SJCRH30 (cell line): Measurements from ENCODE around the gene SLC2A6. TPM values are rescaled to one million over a fixed set of nuclear protein-coding genes. Genes with fewer than 3 reads are reported as not detected.

Source experiments
- DNase-seq, 2 experiments: peaks; one replicate each; pipeline ENCODE4 v3.0.0-alpha.2; 2015 to 2020
- H3K27ac ChIP-seq: fragments of 250-450 bp; sonication (Bioruptor Pico); 2 replicates; pipeline ENCODE4 v1.5.1; 2020; ENCODE audit warnings: mild to moderate bottlenecking, moderate library complexity
- H3K27me3 ChIP-seq: fragments of 250-450 bp; sonication (Bioruptor Pico); 2 replicates; pipeline ENCODE4 v1.5.1; 2020; ENCODE audit warnings: mild to moderate bottlenecking, moderate library complexity
- H3K36me3 ChIP-seq: fragments of 250-450 bp; sonication (Bioruptor Pico); 2 replicates; pipeline ENCODE4 v1.5.1; 2020; ENCODE audit warnings: mild to moderate bottlenecking, moderate library complexity
- H3K4me1 ChIP-seq: fragments of 250-450 bp; sonication (Bioruptor Pico); 2 replicates; pipeline ENCODE4 v1.5.1; 2020; ENCODE audit warnings: mild to moderate bottlenecking, moderate library complexity
- H3K4me3 ChIP-seq: fragments of 250-450 bp; sonication (Bioruptor Pico); 2 replicates; pipeline ENCODE4 v1.5.1; 2020; ENCODE audit warnings: mild to moderate bottlenecking, moderate library complexity
- H3K9me3 ChIP-seq: fragments of 250-450 bp; sonication (Bioruptor Pico); replicated peaks from 2 replicates; pipeline ENCODE4 v1.5.1; 2020; ENCODE audit warnings: mild to moderate bottlenecking, moderate library complexity
- total RNA-seq: library from RNA; depleted of rRNA; stranded (reverse); fragments of >200 nt; shearing (Covaris generic); gene quantifications from 2 replicates; pipeline ENCODE4 v1.2.3, GENCODE V29; 2014

SLC2A6 gene
- total RNA-seq, 1 experiment from 2014 or later = 23.4 TPM

- H3K36me3 ChIP-seq = no peaks in the 10 kb centered on the region
- H3K4me3 ChIP-seq = no peak overlapping the region
- H3K27me3 ChIP-seq = peaks cover 28% of the 10 kb centered on the region
- DNase-seq = no peak
- H3K9me3 ChIP-seq = no peaks in the 10 kb centered on the region
- H3K4me1 ChIP-seq = no peaks in the 10 kb centered on the region
- no peak overlapping the region for H3K27ac ChIP-seq
Observed at GRCh38 chr9:133439337-133439736, 39.6 kb downstream of the SLC2A6 start.

- Histone ChIP-seq H3K4me3 (no peak overlapping the region), H3K27me3 (peaks cover 14% of the 10 kb centered on the region), H3K27ac (no peak overlapping the region), H3K36me3 (no peaks in the 10 kb centered on the region), H3K4me1 (no peaks in the 10 kb centered on the region), H3K9me3 (no peaks in the 10 kb centered on the region)
- no peak for DNase-seq
Observed at GRCh38 chr9:133437753-133438531, 41.0 kb downstream of the SLC2A6 start.

GRCh38 chr9:133436681-133437080, 42.2 kb downstream of the SLC2A6 start:
- no peak for DNase-seq
- Histone ChIP-seq H3K27me3 (peaks cover 1% of the 10 kb centered on the region; the same call in 1 of the 2 replicates), H3K36me3 (no peaks in the 10 kb centered on the region), H3K9me3 (no peaks in the 10 kb centered on the region), H3K27ac (no peak overlapping the region), H3K4me1 (no peaks in the 10 kb centered on the region), H3K4me3 (no peak overlapping the region)

GRCh38 chr9:133433351-133433843, 45.5 kb downstream of the SLC2A6 start:
- Histone ChIP-seq H3K27me3 (no peaks in the 10 kb centered on the region), H3K4me3 (no peak overlapping the region), H3K4me1 (no peaks in the 10 kb centered on the region), H3K9me3 (no peaks in the 10 kb centered on the region), H3K36me3 (no peaks in the 10 kb centered on the region), H3K27ac (no peak overlapping the region)
- DNase-seq = no peak

- Histone ChIP-seq H3K36me3 (no peaks in the 10 kb centered on the region), H3K9me3 (no peaks in the 10 kb centered on the region), H3K27ac (no peak overlapping the region), H3K4me3 (no peak overlapping the region), H3K27me3 (no peaks in the 10 kb centered on the region), H3K4me1 (no peaks in the 10 kb centered on the region)
- no peak for DNase-seq
Observed at GRCh38 chr9:133430244-133430643, 48.7 kb downstream of the SLC2A6 start.

GRCh38 chr9:133429641-133430161, 49.2 kb downstream of the SLC2A6 start:
- Histone ChIP-seq H3K27me3 (no peaks in the 10 kb centered on the region), H3K9me3 (no peaks in the 10 kb centered on the region), H3K36me3 (no peaks in the 10 kb centered on the region), H3K4me3 (no peak overlapping the region), H3K27ac (no peak overlapping the region), H3K4me1 (no peaks in the 10 kb centered on the region)
- no peak for DNase-seq

GRCh38 chr9:133429214-133429613, 49.7 kb downstream of the SLC2A6 start:
- Histone ChIP-seq H3K4me3 (no peak overlapping the region), H3K27ac (no peak overlapping the region), H3K27me3 (no peaks in the 10 kb centered on the region), H3K36me3 (no peaks in the 10 kb centered on the region), H3K4me1 (no peaks in the 10 kb centered on the region), H3K9me3 (no peaks in the 10 kb centered on the region)
- no peak for DNase-seq

- Histone ChIP-seq H3K36me3 (no peaks in the 10 kb centered on the region), H3K27me3 (no peaks in the 10 kb centered on the region), H3K27ac (no peak overlapping the region), H3K9me3 (no peaks in the 10 kb centered on the region), H3K4me1 (no peaks in the 10 kb centered on the region; the same call in 1 of the 2 replicates), H3K4me3 (no peak overlapping the region)
- DNase-seq = no peak
Observed at GRCh38 chr9:133428617-133429101, 50.2 kb downstream of the SLC2A6 start.

GRCh38 chr9:133427658-133428348, 51.1 kb downstream of the SLC2A6 start:
- Histone ChIP-seq H3K36me3 (no peaks in the 10 kb centered on the region), H3K4me3 (no peak overlapping the region), H3K27me3 (no peaks in the 10 kb centered on the region), H3K4me1 (no peaks in the 10 kb centered on the region; the same call in 1 of the 2 replicates), H3K27ac (no peak overlapping the region), H3K9me3 (no peaks in the 10 kb centered on the region)
- no peak for DNase-seq

- no peaks in the 10 kb centered on the region for H3K27me3 ChIP-seq
- DNase-seq = no peak
- no peaks in the 10 kb centered on the region for H3K9me3 ChIP-seq
- H3K4me1 ChIP-seq = no peaks in the 10 kb centered on the region; the same call in 1 of the 2 replicates
- H3K36me3 ChIP-seq = no peaks in the 10 kb centered on the region
- no peak overlapping the region for H3K4me3 ChIP-seq
- no peak overlapping the region for H3K27ac ChIP-seq
Observed at GRCh38 chr9:133426011-133426410, 52.9 kb downstream of the SLC2A6 start.

GRCh38 chr9:133425049-133425632, 53.8 kb downstream of the SLC2A6 start:
- DNase-seq = no peak
- H3K4me1 ChIP-seq = no peaks in the 10 kb centered on the region; the same call in 1 of the 2 replicates
- no peaks in the 10 kb centered on the region for H3K9me3 ChIP-seq
- H3K27ac ChIP-seq = no peak overlapping the region
- H3K36me3 ChIP-seq = no peaks in the 10 kb centered on the region
- H3K27me3 ChIP-seq = no peaks in the 10 kb centered on the region
- no peak overlapping the region for H3K4me3 ChIP-seq

GRCh38 chr9:133424187-133424586, 54.7 kb downstream of the SLC2A6 start:
- Histone ChIP-seq H3K36me3 (no peaks in the 10 kb centered on the region), H3K4me3 (no peak overlapping the region), H3K27ac (no peak overlapping the region), H3K4me1 (no peaks in the 10 kb centered on the region; the same call in 1 of the 2 replicates), H3K9me3 (no peaks in the 10 kb centered on the region), H3K27me3 (no peaks in the 10 kb centered on the region)
- no peak for DNase-seq

GRCh38 chr9:133423216-133423615, 55.7 kb downstream of the SLC2A6 start:
- Histone ChIP-seq H3K4me1 (no peaks in the 10 kb centered on the region; the same call in 1 of the 2 replicates), H3K27me3 (no peaks in the 10 kb centered on the region), H3K27ac (no peak overlapping the region), H3K36me3 (no peaks in the 10 kb centered on the region), H3K4me3 (no peak overlapping the region), H3K9me3 (no peaks in the 10 kb centered on the region)
- no peak for DNase-seq

- Histone ChIP-seq H3K4me1 (peaks cover 3% of the 10 kb centered on the region), H3K27ac (no peak within 1 kb of the TSS), H3K36me3 (no peaks in the 10 kb centered on the region), H3K9me3 (no peaks in the 10 kb centered on the region), H3K27me3 (no peaks in the 10 kb centered on the region), H3K4me3 (no peak within 1 kb of the TSS)
- no peak for DNase-seq
Observed at GRCh38 chr9:133421615-133422542, 57.0 kb downstream of the SLC2A6 start, which contains the start of gene ADAMTS13. ADAMTS13 (plus strand) TSS chr9:133422367; CDS start chr9:133422444, 77 bp downstream.
